Measurements from ENCODE around the gene ATXN1.

Gene ATXN1

GRCh38 chr6:16572317-16572716, 188.9 kb downstream of the ATXN1 start:
- in situ Hi-C loops (cut with HindIII; ENCODE audit: low pct_ligation_motif_present, low sequenced_read_pairs) = no loop called here
- no peaks in the 10 kb centered on the region for H3K27me3 ChIP-seq (replicated peaks)
- H3K36me3 ChIP-seq (replicated peaks) = no peaks in the 10 kb centered on the region
- TF ChIP-seq CTCF (IDR thresholded peaks at IDR 0.05; ENCODE audit: low read depth, low read length, missing control alignments) = no peak
- H3K4me3 ChIP-seq (ENCODE audit: low read depth, low read length) = no peak overlapping the region
- DNase-seq = no peak
- no peak overlapping the region for H3K27ac ChIP-seq

- DNase-seq = no peak
- no peaks in the 10 kb centered on the region for H3K27me3 ChIP-seq (replicated peaks)
- in situ Hi-C loops (cut with HindIII; ENCODE audit: low pct_ligation_motif_present, low sequenced_read_pairs) = no loop called here
- H3K27ac ChIP-seq = no peak overlapping the region
- no peak for TF ChIP-seq CTCF (IDR thresholded peaks at IDR 0.05; ENCODE audit: low read depth, low read length, missing control alignments)
- H3K36me3 ChIP-seq (replicated peaks) = no peaks in the 10 kb centered on the region
- H3K4me3 ChIP-seq (ENCODE audit: low read depth, low read length) = no peak overlapping the region
Observed at GRCh38 chr6:16570946-16571345, 190.3 kb downstream of the ATXN1 start.

DNA sequence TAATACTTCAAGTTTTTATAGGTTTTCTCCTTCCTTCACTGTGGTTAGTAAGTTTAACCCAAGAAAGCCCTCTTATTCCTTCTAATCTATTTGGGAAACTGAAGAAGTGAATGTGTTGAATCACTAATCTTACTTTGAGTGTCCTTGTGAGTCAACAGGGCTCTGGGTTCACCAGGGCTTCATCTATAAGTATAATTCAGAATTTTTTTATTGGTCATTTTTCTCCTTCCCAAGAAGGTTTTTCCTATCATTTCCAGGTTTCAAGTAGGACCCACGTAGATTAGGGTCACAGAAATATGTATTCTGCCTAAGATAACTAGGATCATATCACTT, 191.1 kb downstream of the ATXN1 start:
- no peaks in the 10 kb centered on the region for H3K27me3 ChIP-seq (replicated peaks)
- DNase-seq = no peak

GRCh38 chr6:16568128-16568527, 193.1 kb downstream of the ATXN1 start:
- TF ChIP-seq CTCF (IDR thresholded peaks at IDR 0.05; ENCODE audit: low read depth, low read length, missing control alignments) = no peak
- in situ Hi-C loops (cut with HindIII; ENCODE audit: low pct_ligation_motif_present, low sequenced_read_pairs) = no loop called here

More for the DNA sequence above, 191.1 kb downstream of the ATXN1 start:
- Histone ChIP-seq H3K4me3 (ENCODE audit: low read depth, low read length) (no peak overlapping the region), H3K27ac (no peak overlapping the region), H3K36me3 (replicated peaks) (no peaks in the 10 kb centered on the region)
- no peak for TF ChIP-seq CTCF (IDR thresholded peaks at IDR 0.05; ENCODE audit: low read depth, low read length, missing control alignments)
- in situ Hi-C loops (cut with HindIII; ENCODE audit: low pct_ligation_motif_present, low sequenced_read_pairs) = no loop called here

DNA sequence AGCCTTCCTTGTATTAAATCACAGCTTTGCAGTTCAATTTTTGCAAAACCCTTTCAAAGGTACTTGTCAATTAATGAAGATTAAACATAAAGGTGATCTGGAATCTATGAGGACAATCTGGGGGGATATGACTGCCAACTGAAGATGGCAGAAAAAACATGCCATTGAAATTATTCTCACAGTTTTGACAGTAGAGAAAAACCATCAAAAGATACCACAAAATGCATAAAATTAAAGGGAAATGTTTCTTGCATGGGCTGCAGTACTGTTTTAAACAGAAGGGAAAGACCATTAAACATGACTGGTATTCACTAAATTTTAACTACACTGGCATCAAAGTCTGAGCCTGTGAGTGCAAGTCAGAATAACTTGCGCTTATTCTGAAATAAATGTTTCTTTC, 194.2 kb downstream of the ATXN1 start:
- Histone ChIP-seq H3K27ac (no peak overlapping the region), H3K27me3 (replicated peaks) (no peaks in the 10 kb centered on the region), H3K4me3 (ENCODE audit: low read depth, low read length) (no peak overlapping the region), H3K36me3 (replicated peaks) (no peaks in the 10 kb centered on the region)
- in situ Hi-C loops (cut with HindIII; ENCODE audit: low pct_ligation_motif_present, low sequenced_read_pairs) = no loop called here
- no peak for DNase-seq
- TF ChIP-seq CTCF (IDR thresholded peaks at IDR 0.05; ENCODE audit: low read depth, low read length, missing control alignments) = no peak

More at GRCh38 chr6:16568128-16568527, 193.1 kb downstream of the ATXN1 start:
- Histone ChIP-seq H3K36me3 (replicated peaks) (no peaks in the 10 kb centered on the region), H3K4me3 (ENCODE audit: low read depth, low read length) (no peak overlapping the region), H3K27me3 (replicated peaks) (no peaks in the 10 kb centered on the region), H3K27ac (no peak overlapping the region)
- no peak for DNase-seq

DNA sequence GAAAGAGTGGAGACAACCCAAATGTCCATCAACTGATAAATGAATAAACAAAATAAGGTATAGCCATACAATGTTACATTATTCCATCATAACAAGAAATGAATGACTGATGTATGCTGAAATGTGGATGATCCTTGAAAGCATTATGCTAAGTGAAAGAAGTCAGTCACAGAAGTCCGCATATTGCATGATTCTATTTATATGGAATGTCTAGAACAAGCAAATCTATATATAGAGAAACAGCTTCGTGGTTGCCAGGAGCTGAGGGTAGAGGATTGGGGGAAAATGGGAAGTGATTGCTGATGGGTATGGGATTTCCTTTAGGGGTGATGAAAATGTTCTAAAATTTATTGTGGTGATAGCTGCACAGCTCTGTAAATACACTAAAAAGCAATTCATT, 196.8 kb downstream of the ATXN1 start:
- in situ Hi-C loops (cut with HindIII; ENCODE audit: low pct_ligation_motif_present, low sequenced_read_pairs) = no loop called here
- no peaks in the 10 kb centered on the region for H3K27me3 ChIP-seq (replicated peaks)
- H3K4me3 ChIP-seq (ENCODE audit: low read depth, low read length) = no peak overlapping the region
- peak overlapping the region; percentile 23 for H3K27ac ChIP-seq
- no peaks in the 10 kb centered on the region for H3K36me3 ChIP-seq (replicated peaks)
- DNase-seq = peak; percentile 52
- TF ChIP-seq CTCF (IDR thresholded peaks at IDR 0.05; ENCODE audit: low read depth, low read length, missing control alignments) = no peak

Data from brain microvascular endothelial cell (primary cell).